Forelimb muscle (tissue), 1 donor: ENCODE measurements around the gene HOXA6. TPM values are rescaled to one million over a fixed set of nuclear protein-coding genes. Genes with fewer than 3 reads are reported as not detected.
A peak's percentile ranks its signal among the peaks of the same experiment; 100 is the strongest.

ENCODE experiments used
- DNase-seq: peaks from one replicate; pipeline ENCODE4 v3.0.0-alpha.2; 2013; ENCODE audit warnings: low read depth
- polyA plus RNA-seq: library from polyadenylated mRNA; unstranded; fragments of 120-200 nt; gene quantifications from one replicate; pipeline ENCODE4 v1.2.1, GENCODE V29; 2013; ENCODE audit not compliant: insufficient read length

Gene HOXA6
- polyA plus RNA-seq: 8.7 TPM

- DNase-seq: no peak
Observed at GRCh38 chr7:27147199-27148030, at the start of gene HOXA6. Gene HOXA6 (minus strand): TSS chr7:27147774. CDS start chr7:27147749, 25 bp downstream.

GRCh38 chr7:27196287-27196767 is 48.8 kb upstream of the HOXA6 start:
- peak; percentile 65 for DNase-seq

- DNase-seq: no peak
Observed at GRCh38 chr7:27194686-27195379, 47.3 kb upstream of the HOXA6 start.

GRCh38 chr7:27194002-27194352 is 46.4 kb upstream of the HOXA6 start:
- no peak for DNase-seq

- DNase-seq: no peak
Observed at GRCh38 chr7:27193335-27194001, 45.9 kb upstream of the HOXA6 start.

- DNase-seq: no peak
Observed at GRCh38 chr7:27192546-27193334, 45.2 kb upstream of the HOXA6 start.

- DNase-seq: no peak
Observed at GRCh38 chr7:27191833-27192545, 44.4 kb upstream of the HOXA6 start.

- DNase-seq: no peak
Observed at GRCh38 chr7:27191161-27191731, 43.7 kb upstream of the HOXA6 start.

GRCh38 chr7:27189997-27190748 is 42.6 kb upstream of the HOXA6 start:
- DNase-seq: no peak

GRCh38 chr7:27189295-27189996 is 41.9 kb upstream of the HOXA6 start:
- no peak for DNase-seq

GRCh38 chr7:27188386-27189294 is 41.1 kb upstream of the HOXA6 start:
- DNase-seq: no peak

- no peak for DNase-seq
Observed at GRCh38 chr7:27187475-27188385, 40.2 kb upstream of the HOXA6 start.

GRCh38 chr7:27186668-27187474 is 39.3 kb upstream of the HOXA6 start:
- DNase-seq: no peak

- DNase-seq: no peak
Observed at GRCh38 chr7:27185854-27186667, 38.5 kb upstream of the HOXA6 start.
